RPMI8226 (cell line): ENCODE data around the gene REXO1.
"Not testable (repeated sequence)": the region's sequence is repeated elsewhere in the genome, so short reads cannot be mapped to it uniquely, and the experiment has no call there.

ENCODE experiments used
- DNase-seq: peaks from one replicate; pipeline ENCODE4 v3.0.0-alpha.2; 2015

Gene REXO1

DNA sequence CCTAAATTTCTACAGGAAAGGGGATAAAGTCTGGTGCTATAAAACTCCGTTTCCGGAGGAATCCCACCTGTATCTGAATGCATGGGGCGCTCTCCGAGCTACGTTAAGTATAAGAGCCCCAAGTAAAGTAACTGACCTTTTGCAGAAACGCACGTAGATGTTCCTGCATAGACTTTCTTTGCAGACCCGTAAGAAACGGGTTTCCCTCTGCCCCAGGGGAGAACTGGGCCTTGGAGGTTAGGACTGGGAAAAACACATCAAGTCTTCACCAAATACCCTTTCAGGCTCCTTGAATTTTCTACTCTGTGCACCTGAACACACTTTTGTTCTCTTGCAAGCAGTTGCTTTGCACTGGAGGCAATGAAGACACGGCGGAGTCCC is 27.0 kb upstream of the REXO1 start:
- DNase-seq = not testable (repeated sequence)

DNA sequence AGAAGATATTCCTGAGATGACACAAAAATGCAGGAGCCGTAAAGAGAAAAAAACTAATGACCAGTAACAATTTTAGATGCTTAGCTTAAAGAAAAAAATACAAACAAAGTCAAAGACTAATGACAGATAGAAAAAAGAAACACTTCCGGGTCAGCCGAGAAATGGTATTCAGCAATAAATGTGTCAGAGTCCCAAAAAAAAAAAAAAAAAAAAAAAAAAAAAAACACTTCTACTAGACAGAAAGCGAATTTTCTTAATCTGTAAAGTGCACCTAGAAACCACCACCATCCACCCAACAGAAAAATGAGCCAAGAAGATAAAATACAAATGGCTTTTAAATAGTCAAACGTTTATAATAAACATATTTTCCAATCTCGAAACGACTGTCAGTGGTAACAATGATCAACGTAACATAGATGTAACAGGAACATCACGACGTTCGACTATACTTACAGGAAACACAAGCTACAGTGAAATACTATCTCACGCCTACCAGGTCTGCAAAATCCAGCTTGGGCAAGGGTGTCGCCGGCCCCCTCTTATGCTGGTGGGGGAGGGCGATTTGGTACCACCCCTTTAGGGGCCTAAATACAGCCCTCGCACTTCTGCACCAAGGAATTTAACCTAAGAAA is 26.4 kb upstream of the REXO1 start:
- DNase-seq = peak; percentile 43

DNA sequence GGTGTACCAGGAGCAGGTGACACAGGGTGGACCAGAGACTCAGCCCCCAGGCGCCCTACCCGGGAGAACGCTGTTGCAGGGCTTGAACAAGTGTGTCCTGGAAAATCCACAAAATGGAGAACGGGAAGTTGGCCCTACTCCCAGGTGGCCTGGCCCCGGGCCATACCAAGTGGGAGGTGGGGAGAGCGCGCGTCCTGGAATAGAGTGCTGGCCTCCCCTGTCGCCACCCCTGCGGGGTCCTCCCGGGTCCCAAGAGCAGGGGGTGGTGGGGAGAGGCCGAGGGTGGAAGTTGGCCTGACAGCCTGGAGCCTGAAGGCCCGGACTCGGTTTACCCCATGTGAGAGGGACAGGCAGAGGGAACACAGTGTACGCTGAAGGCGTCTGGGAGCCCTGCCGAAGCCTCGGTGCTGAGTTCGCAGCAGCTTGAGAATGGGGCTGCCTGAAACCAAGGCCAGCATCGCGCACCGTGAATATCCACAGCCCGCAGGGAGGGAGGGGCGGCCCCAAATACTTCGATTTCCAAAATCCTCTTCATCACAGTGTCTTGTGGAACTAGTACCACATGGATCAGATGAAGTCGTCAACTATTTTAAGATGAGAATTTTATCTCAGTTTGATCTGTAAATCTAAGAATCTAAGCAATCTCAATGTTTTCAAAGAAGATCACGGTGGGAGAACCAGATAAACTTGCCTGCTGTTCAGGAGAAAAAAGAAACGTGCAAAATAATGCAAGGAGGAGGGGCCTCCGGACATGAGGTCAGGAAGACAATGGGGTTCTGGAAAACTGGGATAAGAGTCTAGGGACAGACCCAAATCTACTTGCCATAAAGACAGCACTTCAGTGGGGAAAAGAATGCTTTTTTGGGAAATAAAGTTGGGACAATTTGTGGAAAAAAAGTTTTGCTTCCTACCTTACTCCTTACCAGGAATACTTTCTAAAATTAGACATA is 25.5 kb upstream of the REXO1 start:
- DNase-seq = no peak

DNA sequence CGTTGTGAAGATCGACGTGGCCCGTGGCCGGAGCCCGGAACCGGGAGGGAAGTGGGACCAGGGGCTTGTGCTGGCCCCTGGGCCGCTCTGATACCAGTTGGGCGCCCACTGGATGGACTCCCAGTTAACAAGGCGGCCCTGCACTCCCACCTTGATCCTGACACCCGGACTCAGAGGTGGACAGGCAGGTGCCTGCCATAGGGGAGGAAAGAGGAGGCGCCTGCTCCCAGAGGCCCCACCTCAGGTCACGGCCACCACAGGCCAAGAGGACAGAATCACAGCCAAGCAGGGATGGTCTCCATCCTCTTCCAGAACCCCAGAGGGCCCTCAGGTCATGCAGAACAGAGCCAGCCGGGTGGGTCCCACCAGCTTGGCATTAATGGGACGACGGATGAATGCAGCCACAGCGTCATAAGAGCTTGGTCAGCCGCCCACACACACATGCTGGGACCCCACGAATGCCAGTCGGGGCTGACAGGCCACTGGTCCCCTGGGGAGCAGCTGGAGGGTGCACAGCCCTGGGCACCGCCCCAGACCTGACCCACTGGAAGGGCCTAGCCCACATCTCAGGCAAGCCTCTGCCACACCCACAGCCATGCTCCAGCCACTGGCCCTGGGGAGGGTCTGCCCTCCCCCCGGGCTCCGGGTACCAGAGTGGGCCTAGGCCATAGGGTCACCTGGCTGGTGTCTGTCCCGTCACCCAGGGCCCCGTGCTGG is 24.7 kb upstream of the REXO1 start:
- no peak for DNase-seq

DNA sequence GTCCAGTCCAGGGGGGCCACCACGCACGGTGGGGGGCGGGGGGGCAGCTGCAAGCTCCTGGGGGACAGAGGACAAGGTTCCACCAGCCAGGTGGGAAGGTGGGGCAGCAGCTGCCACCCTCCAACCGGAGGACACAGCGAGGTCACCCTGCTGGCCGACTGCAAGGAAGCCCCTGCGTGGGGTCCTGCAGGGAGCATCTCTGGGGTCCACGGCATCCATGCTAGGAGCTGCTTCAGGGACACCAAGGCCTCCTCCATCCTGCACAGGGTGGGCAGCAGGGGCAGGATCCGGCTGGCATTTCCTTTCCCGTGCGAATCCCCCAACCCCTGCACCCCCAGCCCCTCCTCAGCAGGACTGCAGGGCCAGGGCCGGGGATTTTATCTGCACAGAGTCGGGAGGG is 23.3 kb upstream of the REXO1 start:
- no peak for DNase-seq

DNA sequence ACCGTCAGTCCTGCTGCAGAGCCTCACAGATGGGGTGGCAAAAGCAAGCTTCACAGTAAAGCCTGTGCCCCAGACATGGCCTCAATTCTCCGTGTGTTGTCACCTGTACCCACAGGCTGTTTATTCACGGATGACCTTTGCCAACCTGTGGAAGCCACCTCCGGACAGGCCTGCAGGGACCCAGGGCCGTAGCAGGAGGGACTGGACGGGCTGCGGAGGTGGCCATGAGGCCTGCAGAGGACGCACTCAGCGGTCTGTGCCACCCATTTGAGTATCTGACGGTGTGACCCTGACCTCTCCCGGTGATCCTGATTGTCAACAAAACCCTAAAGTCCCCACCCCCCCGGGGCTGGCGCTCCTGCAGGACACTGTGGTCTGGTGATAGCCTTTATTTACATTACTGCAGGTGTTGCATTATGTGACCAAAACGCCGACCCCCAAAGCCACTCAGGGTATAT is 22.9 kb upstream of the REXO1 start:
- DNase-seq = no peak

DNA sequence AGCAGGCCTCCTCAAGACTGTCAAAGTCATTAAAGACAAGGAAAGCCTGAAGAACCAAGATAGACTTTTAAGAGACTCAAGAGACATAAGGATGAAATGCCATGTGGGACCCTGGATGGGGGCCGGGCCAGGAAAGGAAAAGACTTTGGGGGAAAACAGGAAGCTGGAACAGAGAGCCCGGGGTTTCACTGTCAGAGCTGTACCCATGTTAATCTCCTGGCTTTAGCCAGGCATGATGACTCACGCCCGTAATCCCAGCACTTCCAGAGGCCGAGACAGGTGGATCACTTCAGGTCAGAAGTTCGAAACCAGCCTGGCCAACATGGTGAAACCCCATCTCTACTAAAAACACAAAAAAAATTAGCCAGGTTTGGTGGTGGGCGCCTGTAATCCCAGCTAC is 20.7 kb upstream of the REXO1 start:
- DNase-seq = no peak

DNA sequence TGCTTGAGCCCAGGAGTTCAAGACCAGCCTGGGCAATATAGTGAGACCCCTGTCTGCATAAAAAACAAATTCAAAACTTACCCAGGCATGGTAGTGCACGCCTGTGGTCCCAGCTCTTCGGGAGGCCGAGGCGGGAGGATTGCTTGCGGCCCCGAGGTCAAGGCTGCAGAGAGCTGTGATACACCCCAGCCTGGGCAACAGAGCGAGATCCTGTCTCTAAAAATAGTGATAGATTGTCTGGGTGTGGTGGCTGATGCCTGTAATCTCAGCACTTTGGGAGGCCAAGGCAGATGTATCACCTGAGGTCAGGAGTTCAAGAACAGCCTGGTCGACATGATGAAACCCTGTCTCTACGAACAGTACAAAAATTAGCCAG is 19.1 kb upstream of the REXO1 start:
- DNase-seq = no peak

DNA sequence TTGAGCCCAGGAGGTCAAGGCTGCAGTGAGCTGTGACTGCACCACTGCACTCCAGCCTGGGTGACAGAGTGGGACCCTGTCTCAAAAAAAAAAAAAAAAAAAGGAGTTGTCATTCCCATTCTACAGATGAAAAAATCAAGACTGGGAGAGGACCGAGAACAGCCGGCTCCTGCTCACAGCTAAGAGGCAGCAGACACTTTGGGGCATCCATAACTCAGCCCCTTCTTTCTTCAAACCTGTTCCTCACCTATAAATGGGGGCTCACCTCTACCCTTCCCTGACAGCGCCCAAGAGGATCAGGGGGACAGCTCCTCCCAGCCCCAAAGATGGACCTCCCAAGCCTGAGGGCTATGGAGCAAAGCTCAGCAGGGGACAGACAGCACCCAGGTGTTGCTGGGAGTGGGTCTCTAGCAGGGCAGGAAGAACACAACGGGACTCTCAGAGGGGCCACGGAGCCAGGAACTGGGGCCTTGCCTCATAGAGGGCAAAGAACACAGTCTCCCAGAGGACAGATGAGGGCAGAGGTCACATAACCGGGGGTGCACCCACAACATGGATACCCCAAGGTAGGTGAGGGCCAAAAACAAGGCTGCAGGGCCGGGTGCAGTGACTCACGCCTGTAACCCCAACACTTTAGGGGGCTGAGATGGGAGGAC is 18.5 kb upstream of the REXO1 start:
- DNase-seq = no peak

DNA sequence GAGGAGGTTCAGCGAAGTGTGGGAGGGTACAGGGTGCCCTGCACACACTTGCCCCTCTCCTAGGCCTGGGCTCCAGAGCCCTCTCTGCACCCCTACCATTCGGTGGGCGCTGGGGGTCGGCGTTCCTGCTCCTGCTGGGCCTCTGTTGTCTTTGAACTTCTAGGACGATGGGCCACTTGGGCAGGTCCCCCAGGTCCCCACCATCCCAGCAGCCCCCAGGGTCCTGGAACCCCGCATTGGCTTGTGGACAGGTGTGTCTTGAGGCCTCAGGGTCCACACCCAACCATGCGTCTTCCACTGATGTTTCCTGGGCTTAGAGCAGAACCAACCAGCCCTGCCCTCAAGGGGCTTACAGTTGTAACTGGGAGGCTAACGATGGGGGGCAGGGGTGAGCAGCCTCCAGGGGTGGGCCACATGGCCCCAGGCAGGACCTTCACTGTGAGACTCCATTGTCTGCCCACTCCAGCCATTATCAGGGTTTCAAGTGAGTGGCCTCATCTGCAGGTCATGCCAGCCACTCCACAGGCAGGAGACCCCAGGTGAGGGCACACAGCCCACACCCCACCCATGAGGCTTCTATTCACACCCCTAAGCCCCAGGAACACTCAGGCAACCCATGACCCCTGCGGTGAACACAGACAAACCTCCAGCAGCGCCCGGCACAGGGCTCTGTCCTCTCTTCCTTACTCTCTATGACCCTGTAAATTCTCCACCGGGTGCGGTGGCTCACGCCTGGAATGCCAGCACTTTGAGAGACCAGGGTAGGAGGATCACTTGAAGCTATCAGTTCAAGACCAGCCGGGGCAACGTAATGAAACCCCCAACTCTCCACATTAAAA is 17.1 kb upstream of the REXO1 start:
- DNase-seq = no peak

DNA sequence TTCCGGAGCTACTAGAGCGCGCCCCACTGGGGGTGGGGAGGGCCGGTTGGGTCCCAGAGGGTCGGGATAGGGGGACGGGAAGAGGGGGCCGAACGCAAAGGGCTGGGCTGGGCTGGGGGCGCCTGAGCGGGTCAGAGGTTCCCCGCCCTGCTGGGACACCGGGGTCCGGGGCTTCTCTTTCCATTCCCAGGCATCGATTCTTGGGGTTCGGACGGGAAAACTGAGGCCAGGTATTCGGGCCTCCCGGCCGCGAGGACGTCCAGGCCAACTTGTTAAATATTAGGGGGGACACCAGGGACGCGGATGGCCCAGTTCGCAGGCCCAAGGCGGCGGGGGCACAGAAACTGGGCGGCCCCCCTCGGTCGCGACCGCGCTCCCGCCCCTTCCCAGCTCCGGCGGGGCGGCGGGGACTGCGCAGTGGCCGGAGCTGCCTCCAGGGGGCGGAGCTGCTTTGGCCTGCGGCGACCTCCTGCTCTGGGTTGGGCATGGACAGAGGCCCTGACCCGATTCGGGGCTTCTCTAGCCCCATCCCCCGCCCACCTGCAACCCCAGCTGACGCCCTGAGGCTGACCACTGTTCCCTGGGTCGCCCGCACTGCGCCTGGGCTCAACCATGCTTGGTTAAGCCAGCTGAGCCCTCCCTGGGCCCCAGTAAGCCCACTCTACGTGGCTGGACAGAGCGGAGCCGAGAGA is 16.3 kb upstream of the REXO1 start:
- DNase-seq = peak; percentile 81

DNA sequence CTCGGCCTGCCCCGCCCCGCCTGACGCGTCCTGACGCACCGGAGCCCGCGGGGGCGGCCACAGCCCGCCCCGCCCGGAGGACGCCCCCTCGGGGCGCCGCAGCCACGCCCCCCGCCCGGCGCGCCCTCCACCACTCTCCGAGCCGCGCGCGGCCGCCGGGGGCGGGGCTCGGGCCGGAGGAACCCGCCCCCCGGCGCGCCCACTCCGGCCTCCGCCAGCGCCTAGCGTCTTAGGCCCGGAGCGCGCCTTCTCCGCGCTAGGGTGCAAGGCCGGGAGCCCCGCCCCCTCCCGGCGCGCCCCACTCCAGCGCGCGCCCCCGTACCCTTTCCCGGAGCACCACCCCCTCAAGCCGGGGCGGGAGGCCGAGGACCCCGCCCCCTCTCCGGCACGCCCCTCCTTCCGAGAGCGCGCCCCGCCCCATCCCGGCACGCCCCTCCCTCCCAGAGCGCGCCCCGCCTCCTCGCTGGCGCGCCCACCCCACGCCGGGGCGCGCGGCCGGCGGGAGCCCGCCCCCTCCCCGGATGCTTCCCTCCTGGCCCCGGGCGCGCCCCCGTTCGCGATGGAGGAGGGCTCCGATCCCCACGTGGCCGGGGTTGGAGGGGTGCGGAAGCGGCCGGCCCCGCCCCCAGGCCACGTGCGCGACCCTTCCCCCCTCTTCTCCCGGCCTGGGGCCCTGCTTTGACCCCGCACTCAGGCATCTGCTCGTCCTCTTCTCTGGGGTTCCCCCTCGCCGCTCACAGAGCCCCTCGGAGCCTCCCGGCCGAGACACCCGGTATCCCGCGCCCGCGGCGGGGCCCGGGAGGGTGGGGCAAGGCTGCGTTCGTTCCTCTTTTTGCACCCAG is 15.6 kb upstream of the REXO1 start:
- DNase-seq = peak; percentile 97

DNA sequence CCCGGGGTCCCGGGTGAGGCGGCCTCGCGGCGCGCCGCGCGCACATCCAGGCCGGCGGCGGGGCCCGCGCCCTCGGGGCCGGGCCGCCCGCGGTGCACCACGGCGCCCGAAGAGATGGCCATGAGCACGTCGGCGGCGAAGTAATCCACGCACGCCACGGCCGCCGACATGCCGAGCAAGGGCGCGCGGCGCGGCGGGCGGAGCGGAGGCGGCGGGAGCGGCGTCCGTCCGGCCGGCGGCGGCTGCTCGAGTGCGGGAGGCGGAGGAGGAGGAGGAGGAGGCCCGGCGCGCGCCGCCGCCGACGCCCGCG is 15.0 kb upstream of the REXO1 start, which contains the start of gene KLF16:
TSS of gene KLF16 (minus strand) at position 252 of the 310 bp plus-strand sequence. CDS start at position 170, 82 bp downstream.
- no peak for DNase-seq

DNA sequence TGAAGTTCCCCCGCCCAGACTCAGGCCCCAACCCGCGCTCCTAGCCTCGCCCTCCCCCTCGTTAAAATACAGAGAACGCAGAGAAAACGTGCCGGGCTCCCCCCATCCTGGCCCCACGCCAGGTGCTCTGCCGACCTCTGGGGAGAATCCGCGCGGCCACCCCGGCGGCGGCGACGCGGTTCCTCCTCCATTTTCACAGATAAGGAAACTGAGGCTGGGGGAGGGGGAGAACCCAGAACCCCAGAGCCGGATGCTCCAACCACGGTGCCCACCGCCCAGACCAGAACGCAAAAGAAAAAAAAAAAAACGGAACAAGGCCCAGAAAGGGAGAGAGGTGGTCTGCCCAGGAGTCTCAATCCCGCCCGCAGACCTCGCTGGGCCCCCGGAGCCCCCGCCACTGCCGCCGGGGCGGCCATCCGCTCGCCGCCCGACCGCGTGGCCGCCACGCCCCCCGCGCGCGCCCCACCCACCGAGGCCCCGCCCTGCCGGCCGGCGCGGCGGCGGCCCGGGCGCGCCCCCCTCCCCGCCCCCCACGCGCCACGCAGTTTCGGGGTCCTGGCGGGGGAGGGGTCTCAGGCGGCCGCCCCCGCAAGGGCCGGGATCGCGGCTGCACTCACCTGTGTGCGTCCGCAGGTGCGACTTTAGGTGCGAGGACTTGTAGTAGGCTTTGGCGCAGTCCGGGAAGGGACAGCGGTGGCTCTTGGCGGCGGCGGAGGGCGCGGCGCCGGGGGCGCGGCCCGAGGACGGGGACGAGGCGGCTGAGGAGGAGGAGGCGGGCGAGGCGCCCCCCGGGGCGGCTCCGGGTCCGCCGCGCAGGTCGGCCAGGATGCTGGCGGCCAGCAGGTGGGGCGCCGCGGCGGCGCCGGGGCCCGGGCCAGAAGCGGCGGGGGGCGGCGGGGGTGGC is 14.4 kb upstream of the REXO1 start:
- DNase-seq = peak; percentile 77

DNA sequence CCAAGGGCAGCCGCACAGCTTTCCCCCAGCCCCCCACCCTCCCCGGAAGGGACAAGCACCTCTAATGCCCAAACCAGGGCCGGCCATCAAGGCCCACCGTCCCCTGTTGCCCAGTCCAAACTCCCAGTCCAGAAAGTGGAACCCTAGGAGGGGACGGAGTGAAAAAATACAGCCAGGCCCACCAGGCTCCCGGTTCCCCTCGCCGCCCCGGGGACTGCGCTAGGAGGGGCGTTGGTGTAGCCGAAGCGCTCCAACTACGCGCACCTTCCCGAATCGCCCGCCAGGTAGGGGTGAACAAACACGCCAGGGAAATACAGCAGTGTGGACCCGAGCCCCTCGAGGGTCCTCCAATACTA is 13.8 kb upstream of the REXO1 start:
- DNase-seq = no peak

DNA sequence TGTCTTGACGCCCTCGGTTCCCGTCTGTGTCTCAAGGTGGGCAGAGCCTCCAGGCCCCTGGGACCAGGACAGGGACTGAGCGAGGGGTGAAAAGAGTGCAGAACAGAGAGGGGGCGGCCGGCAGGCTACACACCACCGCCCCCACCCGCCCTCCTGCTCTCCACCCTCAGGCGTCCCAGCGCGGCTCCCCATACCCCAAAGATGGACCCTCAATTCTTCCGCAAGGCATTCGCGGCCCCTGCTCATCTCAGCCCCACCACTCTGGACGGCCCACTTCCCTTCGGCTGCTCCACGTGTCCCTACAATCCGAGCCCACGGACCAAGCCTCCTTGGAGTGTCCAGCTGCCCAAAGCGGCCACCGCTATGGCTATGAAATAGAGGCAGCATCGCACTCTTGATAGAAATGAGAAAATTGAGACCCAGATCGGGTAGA is 13.3 kb upstream of the REXO1 start:
- DNase-seq = no peak

DNA sequence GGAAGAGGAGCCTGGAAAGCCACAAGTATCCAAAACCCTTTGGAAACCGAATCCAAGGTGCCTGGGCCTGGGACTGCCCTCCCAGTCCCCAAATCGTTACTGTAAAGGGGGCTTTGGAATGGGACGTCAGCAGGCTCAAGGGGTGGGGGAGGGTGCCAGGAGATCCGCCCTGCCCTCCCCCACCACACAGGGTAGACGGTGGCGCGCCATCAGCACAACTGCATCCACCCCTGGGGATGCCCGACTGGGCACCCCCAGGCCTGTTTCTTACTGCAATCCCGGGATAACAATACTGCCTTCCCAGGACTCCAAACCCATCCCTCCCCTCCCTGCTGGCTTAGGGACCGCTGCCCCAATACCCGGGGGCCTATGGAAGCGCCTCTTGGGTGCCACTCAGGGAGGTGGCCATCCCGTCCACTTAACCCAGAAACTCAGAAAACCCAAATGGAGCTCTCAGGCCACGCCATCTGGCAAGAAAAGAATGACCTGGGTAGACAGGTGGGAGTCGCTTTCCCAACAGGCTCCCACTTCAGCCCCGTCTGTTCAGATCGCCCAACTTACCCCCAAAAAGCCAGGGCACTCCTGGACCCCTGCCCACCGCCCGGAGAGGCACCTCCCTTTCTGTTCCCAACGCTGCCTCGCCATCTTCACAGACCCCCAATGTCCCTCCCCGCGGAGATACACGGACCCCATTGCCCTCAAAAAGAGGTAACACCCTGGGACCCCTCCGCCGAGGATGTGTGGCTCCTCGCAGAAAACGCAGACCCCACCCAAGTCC is 12.7 kb upstream of the REXO1 start:
- no peak for DNase-seq

DNA sequence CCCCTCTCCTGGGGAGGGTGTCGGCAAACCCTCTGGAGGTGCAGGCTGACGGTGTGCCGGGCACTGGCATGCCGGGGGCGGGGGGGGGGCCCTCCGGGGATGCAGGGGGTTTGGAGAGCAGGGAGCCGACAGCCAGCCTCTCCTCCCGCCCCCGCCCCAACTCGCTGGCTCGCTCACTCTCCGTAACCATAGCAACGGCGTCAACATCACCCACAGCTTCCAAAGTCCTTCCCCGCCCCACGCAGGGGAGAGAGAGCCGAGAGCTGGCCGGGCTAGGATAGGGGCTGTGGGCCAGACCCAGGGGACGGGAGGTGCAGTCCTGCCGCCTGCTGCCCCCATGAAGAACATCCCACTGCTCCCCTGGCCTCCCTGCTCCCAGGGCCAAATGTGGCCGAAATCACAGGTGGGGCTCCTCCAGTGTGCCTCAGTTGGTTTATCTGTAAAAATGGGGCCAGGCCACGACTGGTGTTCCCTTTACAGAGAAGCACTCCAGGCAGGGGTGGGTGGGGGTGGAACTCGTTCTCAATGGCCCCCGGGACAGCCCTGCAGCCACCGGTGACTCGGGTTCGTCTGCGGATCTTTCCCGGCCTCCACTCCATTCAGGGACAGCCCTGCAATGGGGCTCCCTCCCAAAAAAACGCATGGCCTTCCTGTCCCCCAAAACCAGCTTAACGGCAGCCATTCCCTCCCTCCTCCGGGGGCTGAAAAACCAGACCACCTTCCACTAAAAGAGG is 11.9 kb upstream of the REXO1 start:
- DNase-seq = no peak
